ENCODE results near the gene GAA. TPM values are rescaled to one million over a fixed set of nuclear protein-coding genes. Genes with fewer than 3 reads are reported as not detected.

The GAA gene
- total and polyA plus RNA-seq, 2 of the 8 experiments (the other 6 are each of a cell fraction or from before 2014, with no cell fraction given): 14.8 to 30.0 TPM

DNA sequence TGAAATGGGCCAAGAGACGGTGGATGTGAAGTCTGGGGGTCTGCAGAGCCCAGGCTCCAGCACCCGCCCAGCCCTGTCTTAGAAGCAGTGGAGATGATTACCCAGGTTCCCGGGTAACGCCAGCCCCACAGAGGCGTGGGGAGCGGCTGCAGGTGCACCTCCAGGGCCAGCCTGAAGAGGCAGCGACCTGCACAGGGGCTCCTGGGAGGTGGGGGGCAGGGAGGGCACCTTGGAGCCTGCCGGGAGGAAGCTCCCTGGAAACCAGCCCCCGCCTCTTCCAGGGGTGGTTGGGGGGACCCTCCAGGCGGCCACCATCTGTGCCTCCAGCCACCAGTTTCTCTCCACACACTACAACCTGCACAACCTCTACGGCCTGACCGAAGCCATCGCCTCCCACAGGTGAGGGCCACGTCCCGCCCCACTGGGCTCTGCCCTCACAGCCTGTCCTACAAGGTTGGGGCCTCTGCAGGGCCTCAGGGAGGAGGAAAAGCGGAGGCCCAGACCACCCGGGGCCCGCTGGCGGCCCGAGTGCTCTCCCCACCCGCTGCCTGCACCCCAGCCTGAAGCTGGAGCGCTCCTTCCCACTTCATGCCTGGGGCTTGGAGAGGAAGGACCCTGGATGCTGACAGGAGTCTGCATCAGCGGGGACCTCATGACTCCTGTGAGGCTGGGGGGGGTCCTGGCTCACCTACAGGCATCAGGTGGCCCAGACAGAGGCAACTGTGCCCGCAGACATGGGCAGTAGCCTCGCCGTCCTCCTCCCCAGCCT is 10.5 kb downstream of the GAA start:
- DNase-seq (ENCODE audit: low read depth in 1 of 2, low spot score in 2 of 2): peak in 1 of 2 experiments; percentile 63
- Histone ChIP-seq H4K8ac (ENCODE audit: extremely low read depth, insufficient read depth, low read length) (peak overlapping the region; percentile 22; the same call in 1 of the 2 replicates), H4K5ac (ENCODE audit: insufficient read length, low read depth, low read length) (no peak overlapping the region), H2AFZ (ENCODE audit: low read length) (no peak overlapping the region), H3K23me2 (ENCODE audit: low read depth, low read length) (no peaks in the 10 kb centered on the region), H3K56ac (replicated peaks; ENCODE audit: insufficient read length, low read depth, low read length) (no peak overlapping the region), H2BK12ac (ENCODE audit: low read depth, low read length) (no peak overlapping the region), H3K27ac (ENCODE audit: low read depth, low read length) (no peak overlapping the region), H3K23ac (ENCODE audit: insufficient read length) (no peak overlapping the region), H3K4me3 (ENCODE audit: extremely low read depth in 1 of 4, insufficient read depth in 2 of 4, low read depth in 3 of 4, low read length in 4 of 4) (no peak overlapping the region), H3K18ac (ENCODE audit: extremely low read depth, low read length) (no peak overlapping the region; the same call in 1 of the 2 replicates), H3K4me2 (ENCODE audit: insufficient read depth in 1 of 2, low read depth in 2 of 2, low read length in 2 of 2) (no peak overlapping the region), H3K9ac (replicated peaks in 1 of 4; ENCODE audit: extremely low read depth in 1 of 4, low read depth in 3 of 4, low read length in 3 of 4) (no peak overlapping the region), H3K79me1 (ENCODE audit: low read depth, low read length) (0 out of 2 replicates have a peak, but pooled peaks cover 2% of the 10 kb centered on the region), H3K9me3 (ENCODE audit: insufficient read depth in 2 of 2, low read depth in 1 of 2, low read length in 1 of 2) (no peaks in the 10 kb centered on the region), H2BK120ac (replicated peaks; ENCODE audit: low read depth, low read length) (no peak overlapping the region), H3K14ac (ENCODE audit: insufficient read length) (no peak overlapping the region), H2BK20ac (ENCODE audit: low read length) (no peak overlapping the region), H3K36me3 (ENCODE audit: control insufficient read depth in 2 of 4, insufficient read depth in 4 of 4, low read length in 3 of 4) (no peaks in the 10 kb centered on the region), H2BK15ac (ENCODE audit: low read length) (no peak overlapping the region), H3K4ac (replicated peaks; ENCODE audit: insufficient read length, low read depth, low read length) (no peak overlapping the region), H4K20me1 (replicated peaks in 1 of 2; ENCODE audit: control insufficient read depth in 1 of 2, insufficient read depth in 2 of 2, low read length in 2 of 2) (no peaks in the 10 kb centered on the region), H3K4me1 (replicated peaks in 1 of 4; ENCODE audit: control insufficient read depth in 3 of 4, insufficient read depth in 4 of 4, low read length in 3 of 4) (peaks cover 0 to 11% (median 8%) of the 10 kb centered on the region in 4 experiments; a peak in 4 of 7 replicates), H3K79me2 (ENCODE audit: control insufficient read depth in 1 of 2, insufficient read depth in 2 of 2, low read length in 2 of 2) (no peaks in the 10 kb centered on the region), H4K91ac (replicated peaks; ENCODE audit: insufficient read length, low read length) (no peak overlapping the region), H3K27me3 (replicated peaks in 1 of 4; ENCODE audit: control insufficient read depth in 3 of 4, extremely low read depth in 1 of 4, insufficient read depth in 3 of 4, low read length in 3 of 4) (no peaks in the 10 kb centered on the region), H2BK5ac (ENCODE audit: low read depth, low read length) (no peak overlapping the region), H2AK5ac (ENCODE audit: low read depth, low read length) (no peak overlapping the region)
- WGBS, 2 experiments (ENCODE audit: extremely low coverage in 1 of 2, insufficient coverage in 1 of 2, insufficient read length in 1 of 2, insufficient replicate concordance in 2 of 2, low coverage in 1 of 2, low lambda C conversion rate in 2 of 2, missing lambda C conversion rate in 1 of 2): 83% methylated on average over 21 of the region's 26 CpGs; no CpG with 5 or more reads in 1 of the 2 experiments
- POLR2A ChIA-PET (ENCODE audit: partially characterized antibody): interaction anchor here (1.0 to 3.6 kb wide), 9 partner anchors 10 to 118 kb away, joined by 3 to 20 read pairs (median 5); partner anchors contain the start of gene GAA
- FAIRE-seq: no peak
- TF ChIP-seq, protein P1, sequence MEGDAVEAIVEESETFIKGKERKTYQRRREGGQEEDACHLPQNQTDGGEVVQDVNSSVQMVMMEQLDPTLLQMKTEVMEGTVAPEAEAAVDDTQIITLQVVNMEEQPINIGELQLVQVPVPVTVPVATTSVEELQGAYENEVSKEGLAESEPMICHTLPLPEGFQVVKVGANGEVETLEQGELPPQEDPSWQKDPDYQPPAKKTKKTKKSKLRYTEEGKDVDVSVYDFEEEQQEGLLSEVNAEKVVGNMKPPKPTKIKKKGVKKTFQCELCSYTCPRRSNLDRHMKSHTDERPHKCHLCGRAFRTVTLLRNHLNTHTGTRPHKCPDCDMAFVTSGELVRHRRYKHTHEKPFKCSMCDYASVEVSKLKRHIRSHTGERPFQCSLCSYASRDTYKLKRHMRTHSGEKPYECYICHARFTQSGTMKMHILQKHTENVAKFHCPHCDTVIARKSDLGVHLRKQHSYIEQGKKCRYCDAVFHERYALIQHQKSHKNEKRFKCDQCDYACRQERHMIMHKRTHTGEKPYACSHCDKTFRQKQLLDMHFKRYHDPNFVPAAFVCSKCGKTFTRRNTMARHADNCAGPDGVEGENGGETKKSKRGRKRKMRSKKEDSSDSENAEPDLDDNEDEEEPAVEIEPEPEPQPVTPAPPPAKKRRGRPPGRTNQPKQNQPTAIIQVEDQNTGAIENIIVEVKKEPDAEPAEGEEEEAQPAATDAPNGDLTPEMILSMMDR (IDR thresholded peaks at IDR 0.05; ENCODE audit: control extremely low read depth in 1 of 3, insufficient read depth in 1 of 3, low read depth in 1 of 3, low read length in 3 of 3): peak in 2 of 3 experiments; percentile 25 to 35; a peak in 2 of 4 replicates
- TF ChIP-seq RAD21 (IDR thresholded peaks at IDR 0.05 in 1 of 2, conservative IDR thresholded peaks at IDR 0.05 in 1 of 2; ENCODE audit: low read depth in 2 of 2, low read length in 2 of 2) (peak; percentile 9 to 19; a peak in 2 of 4 replicates), HDAC2 (IDR thresholded peaks at IDR 0.05; ENCODE audit: borderline replicate concordance in 1 of 2, low read depth in 2 of 2, low read length in 2 of 2) (no peak), CTBP2 (IDR thresholded peaks at IDR 0.05; ENCODE audit: borderline replicate concordance, insufficient read depth, insufficient read length, low read length) (no peak)
- TF ChIP-seq, protein P2, sequence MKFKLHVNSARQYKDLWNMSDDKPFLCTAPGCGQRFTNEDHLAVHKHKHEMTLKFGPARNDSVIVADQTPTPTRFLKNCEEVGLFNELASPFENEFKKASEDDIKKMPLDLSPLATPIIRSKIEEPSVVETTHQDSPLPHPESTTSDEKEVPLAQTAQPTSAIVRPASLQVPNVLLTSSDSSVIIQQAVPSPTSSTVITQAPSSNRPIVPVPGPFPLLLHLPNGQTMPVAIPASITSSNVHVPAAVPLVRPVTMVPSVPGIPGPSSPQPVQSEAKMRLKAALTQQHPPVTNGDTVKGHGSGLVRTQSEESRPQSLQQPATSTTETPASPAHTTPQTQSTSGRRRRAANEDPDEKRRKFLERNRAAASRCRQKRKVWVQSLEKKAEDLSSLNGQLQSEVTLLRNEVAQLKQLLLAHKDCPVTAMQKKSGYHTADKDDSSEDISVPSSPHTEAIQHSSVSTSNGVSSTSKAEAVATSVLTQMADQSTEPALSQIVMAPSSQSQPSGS (IDR thresholded peaks at IDR 0.05; ENCODE audit: low read length): no peak
- CTCF ChIA-PET (ENCODE audit: partially characterized antibody): interaction anchor here (0.7 to 2.5 kb wide), 10 partner anchors 9 to 113 kb away, joined by 3 to 11 read pairs (median 4); partner anchors contain the start of gene GAA
